OCI-LY7 (cell line): ENCODE measurements around the gene ITGB1. TPM values are rescaled to one million over a fixed set of nuclear protein-coding genes. Genes with fewer than 3 reads are reported as not detected.

ENCODE experiments used
- BruUV-seq: library from RNA; stranded (reverse); fragments of 400-500 nt; replicated peaks from 2 replicates; lab custom pipeline; 2021; lab: Mats Ljungman, UMichigan
- CTCF ChIA-PET: fragments of 300-600 bp; sonication (Branson Sonifier 250); formaldehyde crosslinking; loops from one replicate; lab custom pipeline; 2022; ENCODE audit warnings: antibody characterized with exemption; ENCODE audit not compliant: unreplicated experiment; lab: Charles Lee
- POLR2A ChIA-PET: fragments of 300-600 bp; sonication (Branson Sonifier 250); formaldehyde crosslinking; loops from one replicate; lab custom pipeline; 2022; ENCODE audit warnings: antibody characterized with exemption; lab: Charles Lee
- DNase-seq: peaks from one replicate; pipeline ENCODE4 v3.0.0-alpha.2; 2015; ENCODE audit warnings: low spot score
- H2AFZ ChIP-seq: fragments of 200-600 bp; sonication (generic), shearing (Covaris generic); 2 replicates; pipeline ENCODE4 v1.6.1; 2014; ENCODE audit warnings: mild to moderate bottlenecking, antibody characterized with exemption, low read length, moderate library complexity
- H3K27ac ChIP-seq: fragments of 200-600 bp; sonication (generic); 2 replicates; pipeline ENCODE4 v1.5.1; 2014; ENCODE audit warnings: mixed run types, low read depth, mild to moderate bottlenecking, moderate library complexity, low read length, inconsistent platforms; ENCODE audit not compliant: poor library complexity, severe bottlenecking
- H3K36me3 ChIP-seq: fragments of 200-600 bp; sonication (generic); 2 replicates; pipeline ENCODE4 v1.6.1; 2014; ENCODE audit warnings: mild to moderate bottlenecking, antibody characterized with exemption, low read length, moderate library complexity, mixed read lengths; ENCODE audit not compliant: insufficient read depth
- H3K4me1 ChIP-seq: fragments of 200-600 bp; sonication (generic); 2 replicates; pipeline ENCODE4 v1.5.1; 2014; ENCODE audit warnings: mild to moderate bottlenecking, low read length; ENCODE audit not compliant: insufficient read depth, poor library complexity, severe bottlenecking
- H3K4me2 ChIP-seq: fragments of 200-600 bp; sonication (generic); 2 replicates; pipeline ENCODE4 v1.6.1; 2014; ENCODE audit warnings: mild to moderate bottlenecking, low read length
- H3K4me3 ChIP-seq: fragments of 200-600 bp; sonication (generic); 2 replicates; pipeline ENCODE4 v1.5.1; 2014; ENCODE audit warnings: mild to moderate bottlenecking, low read depth, low read length; ENCODE audit not compliant: poor library complexity, severe bottlenecking
- H3K79me2 ChIP-seq: fragments of 200-600 bp; sonication (generic); 2 replicates; pipeline ENCODE4 v1.6.1; 2016; ENCODE audit warnings: low read depth, mild to moderate bottlenecking, low read length, moderate library complexity, mixed read lengths; ENCODE audit not compliant: insufficient read depth
- H3K9me2 ChIP-seq: fragments of 200-600 bp; sonication (generic); 2 replicates; pipeline ENCODE4 v1.6.1; 2016; ENCODE audit warnings: mild to moderate bottlenecking, low read length, mixed read lengths; ENCODE audit not compliant: insufficient read depth
- H3K9me3 ChIP-seq: fragments of 200-600 bp; sonication (generic); 2 replicates; pipeline ENCODE4 v1.6.1; 2014; ENCODE audit warnings: mild to moderate bottlenecking, mixed run types, low read length, mixed read lengths
- H4K20me1 ChIP-seq: fragments of 200-600 bp; sonication (generic); 2 replicates; pipeline ENCODE4 v1.6.1; 2014; ENCODE audit warnings: mild to moderate bottlenecking, antibody characterized with exemption, low read length, moderate library complexity, mixed read lengths; ENCODE audit not compliant: insufficient read depth
- EZH2phosphoT487 ChIP-seq: fragments of 200-600 bp; sonication (generic); IDR thresholded peaks from 2 replicates; pipeline ENCODE4 v1.6.1; 2018; ENCODE audit warnings: low read depth, borderline replicate concordance, mild to moderate bottlenecking, mixed run types, antibody characterized with exemption, low read length, moderate library complexity, mixed read lengths
- intact Hi-C: fragments of 100-400 bp; cut with micrococcal nuclease; formaldehyde crosslinking; loops from one replicate; pipeline ENCODE4 v1.10.0; 2022; ENCODE audit not compliant: unreplicated experiment
- total RNA-seq, 2 experiments: library from RNA; depleted of rRNA in 1 of 2; stranded (reverse); fragments of >200 nt in 1 of 2; shearing (Covaris generic) in 1 of 2; gene quantifications; 2 replicates each; pipeline ENCODE4 v1.2.3, GENCODE V29; 2014 to 2022
- TF ChIP-seq, protein P1 (sequence below): fragments of 200-600 bp; sonication (generic); conservative IDR thresholded peaks from 2 replicates; pipeline ENCODE4 v1.5.1; 2014; ENCODE audit warnings: mild to moderate bottlenecking, antibody characterized with exemption, low read length, moderate library complexity, mixed read lengths

Gene ITGB1
- total RNA-seq, 2 experiments from 2014 or later, result 165 to 167 TPM

DNA sequence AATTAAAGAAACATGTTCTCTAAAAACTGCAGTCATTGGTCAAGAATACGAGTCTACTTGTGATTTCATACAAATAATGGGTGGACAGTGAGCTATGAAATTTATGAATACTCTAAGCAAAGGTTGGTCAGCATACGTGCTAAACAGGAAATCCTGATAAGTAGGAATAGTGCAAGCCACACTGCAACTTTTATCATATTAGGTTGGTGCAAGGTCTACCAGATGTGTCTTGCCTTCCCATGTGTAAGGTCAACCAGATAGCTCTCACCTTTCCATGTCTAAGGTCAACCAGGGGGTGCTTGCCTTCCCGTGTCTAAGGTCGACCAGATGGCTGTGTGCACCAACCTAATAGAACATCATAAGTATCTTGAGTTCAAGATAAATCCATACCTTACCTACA lies 2.0 kb upstream of the ITGB1 start:
- CTCF ChIA-PET, result no interaction called here
- Histone ChIP-seq H3K36me3 (peaks cover 19% of the 10 kb centered on the region), H3K9me2 (no peaks in the 10 kb centered on the region), H3K27ac (peak overlapping the region; percentile 79), H2AFZ (peak overlapping the region; percentile 8; the same call in 1 of the 2 replicates), H4K20me1 (peaks cover 11% of the 10 kb centered on the region), H3K4me1 (peaks cover 51% of the 10 kb centered on the region), H3K4me3 (peak overlapping the region; percentile 94), H3K4me2 (peak overlapping the region; percentile 98), H3K9me3 (no peaks in the 10 kb centered on the region), H3K79me2 (peaks cover 59% of the 10 kb centered on the region)
- peak; percentile 76 for DNase-seq
- no peak for TF ChIP-seq EZH2phosphoT487
- POLR2A ChIA-PET, result interaction anchor here (0.7 to 2.0 kb wide), 15 partner anchors 9 to 582 kb away, joined by 3 to 26 read pairs (median 4); no protein-coding TSS in a partner anchor
- intact Hi-C loops, result no loop called here
- no TSS peak for BruUV-seq

DNA sequence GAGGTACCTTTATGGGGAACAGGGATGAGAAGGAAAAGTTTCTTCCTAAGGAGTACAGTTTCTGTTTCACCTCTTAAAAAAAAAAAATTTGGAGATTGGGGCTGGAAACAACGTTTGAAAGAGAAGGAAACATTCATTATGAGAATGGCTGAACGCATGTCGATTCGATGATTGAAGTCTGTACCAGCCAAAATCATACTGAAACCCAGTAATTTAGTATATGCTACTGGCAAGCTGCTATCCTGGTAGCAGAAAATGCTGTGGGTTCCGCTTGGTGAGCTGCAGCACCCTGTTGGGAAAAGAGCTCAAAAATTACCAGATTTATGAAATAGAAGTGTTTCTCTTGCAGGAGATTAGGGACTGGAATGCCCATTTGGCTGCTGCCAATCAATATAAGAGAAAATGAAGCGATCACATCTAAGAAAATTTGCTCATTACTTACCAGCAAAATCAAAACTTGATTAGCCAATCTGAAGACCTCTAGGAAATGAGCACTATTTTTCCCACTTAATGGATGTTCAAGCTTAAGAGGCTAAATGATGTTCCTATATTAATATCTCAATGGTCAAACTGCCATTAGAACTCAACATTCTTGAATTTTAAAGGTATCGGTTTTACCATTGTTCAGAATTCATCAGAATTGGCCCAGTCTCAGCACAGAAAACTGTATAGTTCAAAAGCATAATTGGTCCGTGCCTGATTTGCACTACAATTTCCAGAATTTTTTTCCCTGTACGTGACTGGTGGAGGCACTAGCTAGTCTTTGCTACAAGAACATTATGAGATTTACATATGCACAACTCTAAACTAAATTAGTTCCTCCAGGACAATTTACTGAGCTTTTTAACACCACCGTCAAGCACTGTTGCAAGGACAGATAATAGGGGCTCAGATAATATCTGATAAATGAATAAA lies 1.2 kb upstream of the ITGB1 start:
- no peaks in the 10 kb centered on the region for H3K9me3 ChIP-seq
- H4K20me1 ChIP-seq, result peaks cover 18% of the 10 kb centered on the region
- BruUV-seq, result TSS peak; percentile 72
- peak overlapping the region; percentile 98 for H3K4me2 ChIP-seq
- H3K4me1 ChIP-seq, result peaks cover 56% of the 10 kb centered on the region
- H3K4me3 ChIP-seq, result peak overlapping the region; percentile 94
- peak overlapping the region; percentile 79 for H3K27ac ChIP-seq
- no peak for DNase-seq
- peaks cover 22% of the 10 kb centered on the region for H3K36me3 ChIP-seq
- intact Hi-C loops, result loop anchor here (2.0 to 5.0 kb wide), 4 partner anchors 14 to 582 kb away; no protein-coding TSS in a partner anchor
- no peak for TF ChIP-seq EZH2phosphoT487
- TF ChIP-seq, protein P1, sequence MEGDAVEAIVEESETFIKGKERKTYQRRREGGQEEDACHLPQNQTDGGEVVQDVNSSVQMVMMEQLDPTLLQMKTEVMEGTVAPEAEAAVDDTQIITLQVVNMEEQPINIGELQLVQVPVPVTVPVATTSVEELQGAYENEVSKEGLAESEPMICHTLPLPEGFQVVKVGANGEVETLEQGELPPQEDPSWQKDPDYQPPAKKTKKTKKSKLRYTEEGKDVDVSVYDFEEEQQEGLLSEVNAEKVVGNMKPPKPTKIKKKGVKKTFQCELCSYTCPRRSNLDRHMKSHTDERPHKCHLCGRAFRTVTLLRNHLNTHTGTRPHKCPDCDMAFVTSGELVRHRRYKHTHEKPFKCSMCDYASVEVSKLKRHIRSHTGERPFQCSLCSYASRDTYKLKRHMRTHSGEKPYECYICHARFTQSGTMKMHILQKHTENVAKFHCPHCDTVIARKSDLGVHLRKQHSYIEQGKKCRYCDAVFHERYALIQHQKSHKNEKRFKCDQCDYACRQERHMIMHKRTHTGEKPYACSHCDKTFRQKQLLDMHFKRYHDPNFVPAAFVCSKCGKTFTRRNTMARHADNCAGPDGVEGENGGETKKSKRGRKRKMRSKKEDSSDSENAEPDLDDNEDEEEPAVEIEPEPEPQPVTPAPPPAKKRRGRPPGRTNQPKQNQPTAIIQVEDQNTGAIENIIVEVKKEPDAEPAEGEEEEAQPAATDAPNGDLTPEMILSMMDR, result no peak
- peaks cover 67% of the 10 kb centered on the region for H3K79me2 ChIP-seq
- ChIA-PET CTCF (no interaction called here), POLR2A (interaction anchor here (0.6 to 2.0 kb wide), 18 partner anchors 9 to 581 kb away, joined by 3 to 26 read pairs (median 4); no protein-coding TSS in a partner anchor)
- H2AFZ ChIP-seq, result peak overlapping the region; percentile 66; the same call in 1 of the 2 replicates
- no peaks in the 10 kb centered on the region for H3K9me2 ChIP-seq

DNA sequence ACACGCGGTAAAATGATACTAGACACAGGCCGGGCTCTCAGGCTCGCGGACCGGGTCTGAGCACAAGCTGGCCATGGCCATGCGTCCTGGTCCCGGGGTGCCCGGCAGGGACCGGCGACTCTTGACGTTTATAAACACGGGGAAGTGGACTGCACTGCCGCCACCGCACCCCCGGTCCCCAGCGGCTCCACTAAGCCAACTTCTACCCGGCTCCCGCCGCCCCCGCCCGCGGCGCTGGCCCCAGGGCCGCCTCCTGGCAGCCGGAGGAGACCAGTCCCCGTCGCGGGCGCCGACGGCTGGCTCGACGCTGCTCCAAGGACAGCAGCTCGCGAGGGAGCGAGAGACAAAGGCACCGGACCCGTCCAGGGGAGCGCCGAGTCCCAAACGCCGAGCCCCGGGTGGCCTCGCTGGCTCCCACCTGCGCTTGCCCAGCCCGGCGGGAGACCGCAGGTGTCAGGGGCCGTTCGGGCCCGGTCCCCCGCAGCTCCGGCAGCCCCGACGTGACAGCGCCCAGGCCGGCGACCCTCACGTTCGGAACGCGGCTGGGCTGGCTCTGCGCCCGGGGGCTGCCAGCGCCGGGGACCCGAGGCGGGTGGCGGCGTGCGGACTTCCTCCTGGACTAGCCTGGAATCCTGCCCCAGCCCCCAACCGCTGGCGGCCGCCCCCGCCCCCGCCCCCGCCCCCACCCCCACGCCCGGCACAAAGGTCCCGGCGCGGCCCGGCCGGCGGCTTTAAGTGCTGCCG lies 517 bp downstream of the ITGB1 start:
- Histone ChIP-seq H3K36me3 (peaks cover 35% of the 10 kb centered on the region), H3K9me3 (no peaks in the 10 kb centered on the region), H3K9me2 (no peaks in the 10 kb centered on the region), H3K4me1 (peaks cover 61% of the 10 kb centered on the region), H2AFZ (no peak overlapping the region), H3K4me2 (peak overlapping the region; percentile 85), H4K20me1 (peaks cover 35% of the 10 kb centered on the region), H3K4me3 (peak overlapping the region; percentile 94), H3K27ac (peak overlapping the region; percentile 79), H3K79me2 (peaks cover 84% of the 10 kb centered on the region)
- intact Hi-C loops, result loop anchor here (2.0 to 5.0 kb wide), 4 partner anchors 15 to 580 kb away; no protein-coding TSS in a partner anchor
- CTCF ChIA-PET, result interaction anchor here (1.5 kb wide), 1 partner anchor 9 kb away, joined by 3 read pairs; no protein-coding TSS in a partner anchor
- DNase-seq, result peak; percentile 55
- BruUV-seq, result no TSS peak
- TF ChIP-seq, protein P1, result no peak
- no peak for TF ChIP-seq EZH2phosphoT487
- POLR2A ChIA-PET, result interaction anchor here (1.0 to 7.0 kb wide), 8 partner anchors 9 to 156 kb away, joined by 3 to 68 read pairs (median 4); no protein-coding TSS in a partner anchor
